Measurements from ENCODE around the gene C6orf141. TPM values are rescaled to one million over a fixed set of nuclear protein-coding genes. Genes with fewer than 3 reads are reported as not detected.

C6orf141 gene
- total and polyA plus RNA-seq, 2 of the 8 experiments (the other 6 are each of a cell fraction or from before 2014, with no cell fraction given) = 7.6 to 16.1 TPM

DNA sequence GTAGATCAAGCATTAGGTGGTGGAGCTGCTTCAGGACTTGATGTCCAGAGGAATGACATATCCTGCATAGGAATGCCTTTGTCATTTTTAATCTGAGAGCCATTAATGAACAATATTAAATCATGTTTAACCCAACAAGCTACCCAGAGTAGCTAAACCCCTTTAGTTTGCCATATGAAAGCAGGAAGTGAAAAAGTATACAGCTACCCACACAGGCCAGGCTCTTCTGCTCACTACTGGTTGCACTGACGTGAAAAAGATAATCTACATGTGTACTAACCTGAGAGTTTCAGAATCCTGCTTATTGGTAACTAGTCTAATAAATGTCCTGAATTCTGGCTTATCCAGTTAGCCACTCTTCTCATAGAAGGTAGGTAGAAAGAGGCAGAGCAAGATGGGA, 30.8 kb upstream of the C6orf141 start:
- Histone ChIP-seq H2BK12ac (ENCODE audit: low read depth, low read length) (no peak overlapping the region), H3K79me1 (ENCODE audit: low read depth, low read length) (no peaks in the 10 kb centered on the region), H3K23me2 (ENCODE audit: low read depth, low read length) (no peaks in the 10 kb centered on the region), H3K18ac (ENCODE audit: extremely low read depth, low read length) (no peak overlapping the region), H3K27ac (ENCODE audit: low read depth, low read length) (no peak overlapping the region), H3K14ac (ENCODE audit: insufficient read length) (no peak overlapping the region), H3K9me3 (ENCODE audit: insufficient read depth in 2 of 2, low read depth in 1 of 2, low read length in 1 of 2) (no peaks in the 10 kb centered on the region), H3K79me2 (ENCODE audit: control insufficient read depth in 1 of 2, insufficient read depth in 2 of 2, low read length in 2 of 2) (no peaks in the 10 kb centered on the region), H2BK120ac (replicated peaks; ENCODE audit: low read depth, low read length) (no peak overlapping the region), H3K56ac (replicated peaks; ENCODE audit: insufficient read length, low read depth, low read length) (no peak overlapping the region), H4K8ac (ENCODE audit: extremely low read depth, insufficient read depth, low read length) (no peak overlapping the region), H3K36me3 (ENCODE audit: control insufficient read depth in 2 of 4, insufficient read depth in 4 of 4, low read length in 3 of 4) (no peaks in the 10 kb centered on the region), H4K5ac (ENCODE audit: insufficient read length, low read depth, low read length) (no peak overlapping the region), H3K4me2 (ENCODE audit: insufficient read depth in 1 of 2, low read depth in 2 of 2, low read length in 2 of 2) (no peak overlapping the region), H3K4me3 (ENCODE audit: extremely low read depth in 1 of 4, insufficient read depth in 2 of 4, low read depth in 3 of 4, low read length in 4 of 4) (no peak overlapping the region), H2AFZ (ENCODE audit: low read length) (no peak overlapping the region), H4K20me1 (replicated peaks in 1 of 2; ENCODE audit: control insufficient read depth in 1 of 2, insufficient read depth in 2 of 2, low read length in 2 of 2) (no peaks in the 10 kb centered on the region), H3K4ac (replicated peaks; ENCODE audit: insufficient read length, low read depth, low read length) (no peak overlapping the region), H2BK5ac (ENCODE audit: low read depth, low read length) (no peak overlapping the region), H3K9ac (replicated peaks in 1 of 4; ENCODE audit: extremely low read depth in 1 of 4, low read depth in 3 of 4, low read length in 3 of 4) (no peak overlapping the region), H3K27me3 (replicated peaks in 1 of 4; ENCODE audit: control insufficient read depth in 3 of 4, extremely low read depth in 1 of 4, insufficient read depth in 3 of 4, low read length in 3 of 4) (no peaks in the 10 kb centered on the region), H3K4me1 (replicated peaks in 1 of 4; ENCODE audit: control insufficient read depth in 3 of 4, insufficient read depth in 4 of 4, low read length in 3 of 4) (no peaks in the 10 kb centered on the region), H4K91ac (replicated peaks; ENCODE audit: insufficient read length, low read length) (no peak overlapping the region), H2AK5ac (ENCODE audit: low read depth, low read length) (no peak overlapping the region), H3K23ac (ENCODE audit: insufficient read length) (no peak overlapping the region), H2BK20ac (ENCODE audit: low read length) (no peak overlapping the region), H2BK15ac (ENCODE audit: low read length) (no peak overlapping the region)
- DNase-seq (ENCODE audit: low read depth in 1 of 2, low spot score in 2 of 2) (no peak), FAIRE-seq (no peak)
- ChIA-PET CTCF (ENCODE audit: partially characterized antibody) (interaction anchor here (0.8 to 1.6 kb wide), 3 partner anchors 12 to 68 kb away, joined by 3 to 6 read pairs (median 3); no protein-coding TSS in a partner anchor), POLR2A (ENCODE audit: partially characterized antibody) (no interaction called here)
- 88% methylated on average over 1 of the region's 1 CpG; no CpG with 5 or more reads in 1 of the 2 experiments for WGBS, 2 experiments (ENCODE audit: extremely low coverage in 1 of 2, insufficient coverage in 1 of 2, insufficient read length in 1 of 2, insufficient replicate concordance in 2 of 2, low coverage in 1 of 2, low lambda C conversion rate in 2 of 2, missing lambda C conversion rate in 1 of 2)
- TF ChIP-seq HDAC2 (IDR thresholded peaks at IDR 0.05; ENCODE audit: borderline replicate concordance in 1 of 2, low read depth in 2 of 2, low read length in 2 of 2) = no peak
- no peak for TF ChIP-seq SP2 (IDR thresholded peaks at IDR 0.05; ENCODE audit: low read length)
- TF ChIP-seq NANOG (IDR thresholded peaks at IDR 0.05; ENCODE audit: insufficient read depth, low read depth, low read length, poor library complexity, severe bottlenecking) = no peak
- no peak for TF ChIP-seq TEAD4 (IDR thresholded peaks at IDR 0.05; ENCODE audit: low read depth, low read length)
- TF ChIP-seq E2F6 (IDR thresholded peaks at IDR 0.05) = no peak
- no peak for TF ChIP-seq POU5F1 (IDR thresholded peaks at IDR 0.05; ENCODE audit: low read depth, low read length)
- TF ChIP-seq EP300 (IDR thresholded peaks at IDR 0.05; ENCODE audit: borderline replicate concordance in 1 of 2, low read depth in 2 of 2, low read length in 2 of 2) = no peak
- TF ChIP-seq SUZ12 (IDR thresholded peaks at IDR 0.05; ENCODE audit: low read length) = no peak
- no peak for TF ChIP-seq CBX5 (IDR thresholded peaks at IDR 0.05; ENCODE audit: low read depth, low read length)
- TF ChIP-seq RFX5 (IDR thresholded peaks at IDR 0.05; ENCODE audit: borderline replicate concordance, low read depth, low read length) = no peak
- no peak for TF ChIP-seq EZH2 (IDR thresholded peaks at IDR 0.05; ENCODE audit: low read depth, low read length, severe bottlenecking)
- TF ChIP-seq NRF1 (IDR thresholded peaks at IDR 0.05; ENCODE audit: low read depth, low read length) = no peak
- no peak for TF ChIP-seq PHF8 (conservative IDR thresholded peaks at IDR 0.05; ENCODE audit: low read depth, low read length)
